ENCODE results near the gene ZDHHC22. TPM values are rescaled to one million over a fixed set of nuclear protein-coding genes. Genes with fewer than 3 reads are reported as not detected.

The ZDHHC22 gene
- total RNA-seq, 1 experiment from 2014 or later, result 0.46 TPM

DNA sequence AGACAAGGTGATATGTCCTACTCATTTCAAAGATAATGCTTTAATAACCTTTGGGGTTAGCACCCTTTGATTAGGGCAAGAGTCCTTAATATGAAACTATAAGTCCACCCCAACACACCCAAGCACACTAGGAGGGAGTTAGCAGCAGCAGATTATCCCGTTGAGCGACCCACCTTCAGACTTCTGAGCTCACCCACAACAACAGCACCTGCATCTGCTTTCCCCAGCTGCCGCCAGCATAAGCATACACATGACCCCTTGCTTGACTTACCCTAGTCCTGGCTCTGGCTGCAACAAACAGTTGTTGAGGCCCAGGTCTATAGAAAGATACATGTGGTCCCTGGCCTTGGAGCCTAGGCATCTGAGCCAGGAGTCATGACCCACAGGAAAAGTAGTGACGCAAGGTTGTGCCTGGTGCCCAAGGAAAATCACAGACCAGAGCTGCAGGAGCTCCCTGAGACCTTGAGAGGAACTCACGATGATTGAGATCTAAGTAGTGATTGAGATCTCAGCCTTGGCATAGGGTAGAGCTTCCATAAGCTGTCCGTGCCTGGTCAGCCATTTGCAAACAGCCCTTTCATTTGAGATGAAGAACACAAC is 19.0 kb downstream of the ZDHHC22 start:
- in situ Hi-C loops (cut with HindIII; ENCODE audit: low pct_unique_long_range_greater_than_20kb, low sequenced_read_pairs), result no loop called here

DNA sequence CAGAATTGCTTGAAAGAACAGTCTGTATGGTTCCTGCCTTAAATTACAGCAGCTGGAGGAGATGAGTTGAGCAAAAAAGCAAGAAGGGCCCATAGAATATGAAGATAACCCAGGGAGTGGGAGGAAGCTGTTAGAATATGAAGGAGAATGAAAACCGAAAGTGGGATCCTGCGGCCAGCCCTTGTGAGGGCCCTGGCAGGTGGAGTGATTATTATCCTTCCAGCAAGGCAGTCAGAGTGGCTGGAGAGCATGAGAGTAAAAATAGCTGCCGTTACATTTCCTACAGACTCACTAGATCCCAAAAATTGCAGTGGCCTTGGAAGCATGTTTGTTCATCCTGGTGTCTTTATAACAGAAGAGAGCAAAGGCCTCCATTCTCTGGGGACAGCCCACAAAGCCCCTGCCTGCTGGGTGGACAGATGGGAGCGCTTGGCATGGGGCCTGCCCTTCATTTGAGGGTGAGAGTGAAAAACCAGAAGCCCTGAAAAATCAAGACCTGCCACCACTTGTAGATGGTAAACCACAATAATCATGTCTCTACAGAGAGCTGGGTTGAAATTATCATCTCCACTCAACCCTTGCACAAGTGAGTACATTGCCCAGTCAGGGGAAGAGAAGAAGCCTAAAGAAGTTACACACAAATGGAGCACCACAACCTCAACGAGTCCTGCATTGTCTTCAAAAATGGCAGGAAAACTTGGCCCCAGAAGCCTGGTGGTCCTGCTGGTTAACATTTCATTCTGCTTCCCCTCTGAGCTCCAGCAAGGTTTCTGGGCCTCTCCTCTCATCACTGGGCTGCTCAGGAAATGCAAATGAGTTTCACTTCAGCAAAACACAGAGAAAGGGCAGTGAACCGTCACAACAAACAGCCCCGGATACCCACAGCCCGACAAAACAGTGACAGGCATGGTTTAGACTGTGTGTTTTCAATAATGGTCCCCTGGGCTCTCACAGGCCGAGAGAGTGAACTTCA is 20.5 kb downstream of the ZDHHC22 start:
- ChIA-PET POLR2A (no interaction called here), CTCF (no interaction called here)
- H3K4me1 ChIP-seq (ENCODE audit: control insufficient read depth, insufficient read depth, low read length), result no peaks in the 10 kb centered on the region
- H3K4me3 ChIP-seq (ENCODE audit: low read depth in 2 of 2, low read length in 2 of 2), result no peak overlapping the region
- no peaks in the 10 kb centered on the region; the same call in 1 of the 2 replicates for H3K27me3 ChIP-seq (ENCODE audit: control insufficient read depth, insufficient read depth, low read length)
- in situ Hi-C loops (cut with HindIII; ENCODE audit: low pct_unique_long_range_greater_than_20kb, low sequenced_read_pairs) (no loop called here), intact Hi-C loops (cut with micrococcal nuclease; ENCODE audit: unreplicated experiment) (no loop called here)
- TF ChIP-seq, protein P1, sequence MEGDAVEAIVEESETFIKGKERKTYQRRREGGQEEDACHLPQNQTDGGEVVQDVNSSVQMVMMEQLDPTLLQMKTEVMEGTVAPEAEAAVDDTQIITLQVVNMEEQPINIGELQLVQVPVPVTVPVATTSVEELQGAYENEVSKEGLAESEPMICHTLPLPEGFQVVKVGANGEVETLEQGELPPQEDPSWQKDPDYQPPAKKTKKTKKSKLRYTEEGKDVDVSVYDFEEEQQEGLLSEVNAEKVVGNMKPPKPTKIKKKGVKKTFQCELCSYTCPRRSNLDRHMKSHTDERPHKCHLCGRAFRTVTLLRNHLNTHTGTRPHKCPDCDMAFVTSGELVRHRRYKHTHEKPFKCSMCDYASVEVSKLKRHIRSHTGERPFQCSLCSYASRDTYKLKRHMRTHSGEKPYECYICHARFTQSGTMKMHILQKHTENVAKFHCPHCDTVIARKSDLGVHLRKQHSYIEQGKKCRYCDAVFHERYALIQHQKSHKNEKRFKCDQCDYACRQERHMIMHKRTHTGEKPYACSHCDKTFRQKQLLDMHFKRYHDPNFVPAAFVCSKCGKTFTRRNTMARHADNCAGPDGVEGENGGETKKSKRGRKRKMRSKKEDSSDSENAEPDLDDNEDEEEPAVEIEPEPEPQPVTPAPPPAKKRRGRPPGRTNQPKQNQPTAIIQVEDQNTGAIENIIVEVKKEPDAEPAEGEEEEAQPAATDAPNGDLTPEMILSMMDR (IDR thresholded peaks at IDR 0.05), result no peak
- TF ChIP-seq, protein P2, sequence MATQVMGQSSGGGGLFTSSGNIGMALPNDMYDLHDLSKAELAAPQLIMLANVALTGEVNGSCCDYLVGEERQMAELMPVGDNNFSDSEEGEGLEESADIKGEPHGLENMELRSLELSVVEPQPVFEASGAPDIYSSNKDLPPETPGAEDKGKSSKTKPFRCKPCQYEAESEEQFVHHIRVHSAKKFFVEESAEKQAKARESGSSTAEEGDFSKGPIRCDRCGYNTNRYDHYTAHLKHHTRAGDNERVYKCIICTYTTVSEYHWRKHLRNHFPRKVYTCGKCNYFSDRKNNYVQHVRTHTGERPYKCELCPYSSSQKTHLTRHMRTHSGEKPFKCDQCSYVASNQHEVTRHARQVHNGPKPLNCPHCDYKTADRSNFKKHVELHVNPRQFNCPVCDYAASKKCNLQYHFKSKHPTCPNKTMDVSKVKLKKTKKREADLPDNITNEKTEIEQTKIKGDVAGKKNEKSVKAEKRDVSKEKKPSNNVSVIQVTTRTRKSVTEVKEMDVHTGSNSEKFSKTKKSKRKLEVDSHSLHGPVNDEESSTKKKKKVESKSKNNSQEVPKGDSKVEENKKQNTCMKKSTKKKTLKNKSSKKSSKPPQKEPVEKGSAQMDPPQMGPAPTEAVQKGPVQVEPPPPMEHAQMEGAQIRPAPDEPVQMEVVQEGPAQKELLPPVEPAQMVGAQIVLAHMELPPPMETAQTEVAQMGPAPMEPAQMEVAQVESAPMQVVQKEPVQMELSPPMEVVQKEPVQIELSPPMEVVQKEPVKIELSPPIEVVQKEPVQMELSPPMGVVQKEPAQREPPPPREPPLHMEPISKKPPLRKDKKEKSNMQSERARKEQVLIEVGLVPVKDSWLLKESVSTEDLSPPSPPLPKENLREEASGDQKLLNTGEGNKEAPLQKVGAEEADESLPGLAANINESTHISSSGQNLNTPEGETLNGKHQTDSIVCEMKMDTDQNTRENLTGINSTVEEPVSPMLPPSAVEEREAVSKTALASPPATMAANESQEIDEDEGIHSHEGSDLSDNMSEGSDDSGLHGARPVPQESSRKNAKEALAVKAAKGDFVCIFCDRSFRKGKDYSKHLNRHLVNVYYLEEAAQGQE (IDR thresholded peaks at IDR 0.05; ENCODE audit: insufficient read depth in 1 of 2, low read depth in 2 of 2, low read length in 1 of 2), result no peak
- no peak for TF ChIP-seq TCF7L2 (IDR thresholded peaks at IDR 0.05; ENCODE audit: low read depth, low read length)
- no peak for TF ChIP-seq SIN3A (IDR thresholded peaks at IDR 0.05; ENCODE audit: borderline replicate concordance, insufficient read depth, low read depth, low read length)
- TF ChIP-seq POLR2AphosphoS5 (IDR thresholded peaks at IDR 0.05; ENCODE audit: low read depth, low read length), result no peak
- DNase-seq (ENCODE audit: low read depth, low spot score), result no peak
- H3K9me3 ChIP-seq (ENCODE audit: control insufficient read depth, insufficient read depth, low read depth, low read length), result no peaks in the 10 kb centered on the region
- no peak overlapping the region for H3K27ac ChIP-seq (ENCODE audit: low read length)
- BruUV-seq (replicated peaks), result no TSS peak
- H3K36me3 ChIP-seq (ENCODE audit: control insufficient read depth, insufficient read depth, low read length), result no peaks in the 10 kb centered on the region
- no peak for ATAC-seq

More for the DNA sequence above, 19.0 kb downstream of the ZDHHC22 start:
- intact Hi-C loops (cut with micrococcal nuclease; ENCODE audit: unreplicated experiment), result no loop called here
- H3K27ac ChIP-seq (ENCODE audit: low read length), result no peak overlapping the region
- no peaks in the 10 kb centered on the region for H3K9me3 ChIP-seq (ENCODE audit: control insufficient read depth, insufficient read depth, low read depth, low read length)
- DNase-seq (ENCODE audit: low read depth, low spot score) (no peak), ATAC-seq (no peak)
- H3K36me3 ChIP-seq (ENCODE audit: control insufficient read depth, insufficient read depth, low read length), result no peaks in the 10 kb centered on the region
- ChIA-PET POLR2A (no interaction called here), CTCF (no interaction called here)
- no peaks in the 10 kb centered on the region for H3K4me1 ChIP-seq (ENCODE audit: control insufficient read depth, insufficient read depth, low read length)
- H3K4me3 ChIP-seq (ENCODE audit: low read depth in 2 of 2, low read length in 2 of 2), result no peak overlapping the region
- TF ChIP-seq POLR2AphosphoS5 (IDR thresholded peaks at IDR 0.05; ENCODE audit: low read depth, low read length), result no peak
- TF ChIP-seq SIN3A (IDR thresholded peaks at IDR 0.05; ENCODE audit: borderline replicate concordance, insufficient read depth, low read depth, low read length), result no peak
- TF ChIP-seq, protein P1 (IDR thresholded peaks at IDR 0.05), result no peak
- no peak for TF ChIP-seq TCF7L2 (IDR thresholded peaks at IDR 0.05; ENCODE audit: low read depth, low read length)
- TF ChIP-seq, protein P2 (IDR thresholded peaks at IDR 0.05; ENCODE audit: insufficient read depth in 1 of 2, low read depth in 2 of 2, low read length in 1 of 2), result no peak
- no TSS peak for BruUV-seq (replicated peaks)
- H3K27me3 ChIP-seq (ENCODE audit: control insufficient read depth, insufficient read depth, low read length), result no peaks in the 10 kb centered on the region; the same call in 1 of the 2 replicates
